Measurements from ENCODE around the gene SMAD3. TPM values are rescaled to one million over a fixed set of nuclear protein-coding genes. Genes with fewer than 3 reads are reported as not detected.
A peak's percentile ranks its signal among the peaks of the same experiment; 100 is the strongest.
"Not testable (repeated sequence)": the region's sequence is repeated elsewhere in the genome, so short reads cannot be mapped to it uniquely, and the experiment has no call there.

The SMAD3 gene
- total RNA-seq, 1 donor from 2014 or later, result 53.5 TPM

- TF ChIP-seq CTCF (IDR thresholded peaks at IDR 0.05) (no peak), POLR2AphosphoS5 (IDR thresholded peaks at IDR 0.05; ENCODE audit: insufficient read depth in 1 of 2, low read depth in 1 of 2) (no peak), POLR2A (IDR thresholded peaks at IDR 0.05) (no peak)
- Histone ChIP-seq H3K27me3 (no peaks in the 10 kb centered on the region), H3K27ac (peak overlapping the region; percentile 87), H3K4me1 (peaks cover 81% of the 10 kb centered on the region), H3K9me3 (no peaks in the 10 kb centered on the region), H3K36me3 (no peaks in the 10 kb centered on the region), H3K4me3 (no peak overlapping the region)
- DNase-seq (ENCODE audit: extremely low spot score in 2 of 2), result no peak
- intact Hi-C loops (cut with DNase I), result no loop called here
Measured at GRCh38 chr15:67149068-67149772, 83.8 kb downstream of the SMAD3 start.

GRCh38 chr15:67149773-67150022 is 84.3 kb downstream of the SMAD3 start:
- DNase-seq (ENCODE audit: extremely low spot score in 2 of 2), result no peak
- intact Hi-C loops (cut with DNase I), result no loop called here
- Histone ChIP-seq H3K4me1 (peaks cover 76% of the 10 kb centered on the region), H3K4me3 (no peak overlapping the region), H3K27ac (peak overlapping the region; percentile 87), H3K36me3 (no peaks in the 10 kb centered on the region), H3K9me3 (no peaks in the 10 kb centered on the region), H3K27me3 (no peaks in the 10 kb centered on the region)
- no peak for TF ChIP-seq POLR2A (IDR thresholded peaks at IDR 0.05)
- no peak for TF ChIP-seq CTCF (IDR thresholded peaks at IDR 0.05)
- TF ChIP-seq POLR2AphosphoS5 (IDR thresholded peaks at IDR 0.05; ENCODE audit: insufficient read depth in 1 of 2, low read depth in 1 of 2), result no peak

GRCh38 chr15:67150023-67150860 is 84.8 kb downstream of the SMAD3 start:
- DNase-seq (ENCODE audit: extremely low spot score in 2 of 2), result no peak
- peak overlapping the region; percentile 87 for H3K27ac ChIP-seq
- H3K4me3 ChIP-seq, result peak overlapping the region in 1 of 2 donors; percentile 9

GRCh38 chr15:67152429-67152828 is 87.0 kb downstream of the SMAD3 start:
- TF ChIP-seq CTCF (IDR thresholded peaks at IDR 0.05) (no peak), POLR2A (IDR thresholded peaks at IDR 0.05) (no peak), POLR2AphosphoS5 (IDR thresholded peaks at IDR 0.05; ENCODE audit: insufficient read depth in 1 of 2, low read depth in 1 of 2) (no peak)
- H3K4me1 ChIP-seq, result peaks cover 60% of the 10 kb centered on the region
- intact Hi-C loops (cut with DNase I), result no loop called here
- H3K36me3 ChIP-seq, result no peaks in the 10 kb centered on the region
- H3K27ac ChIP-seq, result no peak overlapping the region
- no peaks in the 10 kb centered on the region for H3K27me3 ChIP-seq
- DNase-seq (ENCODE audit: extremely low spot score in 2 of 2), result no peak
- H3K9me3 ChIP-seq, result no peaks in the 10 kb centered on the region
- H3K4me3 ChIP-seq, result no peak overlapping the region

More at GRCh38 chr15:67150023-67150860, 84.8 kb downstream of the SMAD3 start:
- no peaks in the 10 kb centered on the region for H3K36me3 ChIP-seq
- no peaks in the 10 kb centered on the region for H3K9me3 ChIP-seq
- peaks cover 71% of the 10 kb centered on the region for H3K4me1 ChIP-seq
- intact Hi-C loops (cut with DNase I), result no loop called here
- H3K27me3 ChIP-seq, result no peaks in the 10 kb centered on the region
- no peak for TF ChIP-seq POLR2A (IDR thresholded peaks at IDR 0.05)
- peak; percentile 33 to 73 for TF ChIP-seq POLR2AphosphoS5 (IDR thresholded peaks at IDR 0.05; ENCODE audit: insufficient read depth in 1 of 2, low read depth in 1 of 2)

- DNase-seq (ENCODE audit: extremely low spot score in 2 of 2); H3K9me3 ChIP-seq; H3K27me3 ChIP-seq; H3K27ac ChIP-seq; H3K36me3 ChIP-seq; H3K4me3 ChIP-seq; intact Hi-C loops (cut with DNase I): not testable (repeated sequence)
- H3K4me1 ChIP-seq, result peaks cover 60% of the 10 kb centered on the region
Measured at GRCh38 chr15:67153044-67153443, 87.6 kb downstream of the SMAD3 start.

- Histone ChIP-seq H3K9me3 (no peaks in the 10 kb centered on the region), H3K27ac (peak overlapping the region; percentile 13), H3K4me1 (peaks cover 60% of the 10 kb centered on the region), H3K36me3 (no peaks in the 10 kb centered on the region), H3K27me3 (no peaks in the 10 kb centered on the region), H3K4me3 (no peak overlapping the region)
- DNase-seq (ENCODE audit: extremely low spot score in 2 of 2), result no peak
- TF ChIP-seq POLR2A (IDR thresholded peaks at IDR 0.05) (no peak), POLR2AphosphoS5 (IDR thresholded peaks at IDR 0.05; ENCODE audit: insufficient read depth in 1 of 2, low read depth in 1 of 2) (no peak), CTCF (IDR thresholded peaks at IDR 0.05) (no peak)
- intact Hi-C loops (cut with DNase I), result no loop called here
Measured at GRCh38 chr15:67154249-67154648, 88.8 kb downstream of the SMAD3 start.
